ENCODE data around the gene MMP15. TPM values are rescaled to one million over a fixed set of nuclear protein-coding genes. Genes with fewer than 3 reads are reported as not detected.
"Not testable (repeated sequence)": the region's sequence is repeated elsewhere in the genome, so short reads cannot be mapped to it uniquely, and the experiment has no call there.

The MMP15 gene
- total and polyA plus RNA-seq, 7 experiments from 2014 or later = 0.06 to 0.85 (median 0.47) TPM; not detected in 1

GRCh38 chr16:58070585-58070984, 45.0 kb downstream of the MMP15 start:
- intact Hi-C loops (cut with micrococcal nuclease) = no loop called here
- DNase-seq (no peak), ATAC-seq (no peak)
- Mint-ChIP-seq H3K27ac (no peak overlapping the region), H3K4me3 (no peak overlapping the region), H3K9me3 (peaks cover 0 to 4% (median 0%) of the 10 kb centered on the region in 11 donors), H3K4me1 (peaks cover 0 to 2% (median 0%) of the 10 kb centered on the region in 7 donors), H3K27me3 (no peaks in the 10 kb centered on the region), H3K36me3 (no peaks in the 10 kb centered on the region)
- POLR2A ChIA-PET = no interaction called here
- CTCF ChIA-PET = no interaction called here
- no peak overlapping the region for H3K4me3 ChIP-seq (ENCODE audit: low read length)
- no peaks in the 10 kb centered on the region for H3K36me3 ChIP-seq (ENCODE audit: control insufficient read depth in 2 of 3, insufficient read depth in 3 of 3, low read length in 3 of 3)
- no peak overlapping the region for H3K27ac ChIP-seq (ENCODE audit: low read depth, low read length)
- H3K4me1 ChIP-seq (ENCODE audit: control insufficient read depth in 2 of 2, insufficient read depth in 2 of 2, low read length in 2 of 2) = no peaks in the 10 kb centered on the region
- H3K27me3 ChIP-seq (ENCODE audit: control insufficient read depth in 2 of 2, insufficient read depth in 2 of 2, low read length in 2 of 2) = no peaks in the 10 kb centered on the region
- no peaks in the 10 kb centered on the region for H3K9me3 ChIP-seq (ENCODE audit: control insufficient read depth in 2 of 3, low read length in 3 of 3)

- H3K36me3 ChIP-seq (ENCODE audit: control insufficient read depth in 2 of 3, insufficient read depth in 3 of 3, low read length in 3 of 3); H3K4me3 Mint-ChIP-seq; H3K4me3 ChIP-seq (ENCODE audit: low read length); H3K36me3 Mint-ChIP-seq; H3K27ac Mint-ChIP-seq; ATAC-seq; POLR2A ChIA-PET; CTCF ChIA-PET; H3K27ac ChIP-seq (ENCODE audit: low read depth, low read length); DNase-seq; H3K27me3 Mint-ChIP-seq; intact Hi-C loops (cut with micrococcal nuclease); H3K9me3 ChIP-seq (ENCODE audit: control insufficient read depth in 2 of 3, low read length in 3 of 3); H3K4me1 ChIP-seq (ENCODE audit: control insufficient read depth in 2 of 2, insufficient read depth in 2 of 2, low read length in 2 of 2); H3K27me3 ChIP-seq (ENCODE audit: control insufficient read depth in 2 of 2, insufficient read depth in 2 of 2, low read length in 2 of 2); H3K4me1 Mint-ChIP-seq: not testable (repeated sequence)
- peaks cover 0 to 10% (median 6%) of the 10 kb centered on the region in 11 donors for H3K9me3 Mint-ChIP-seq
Measured at GRCh38 chr16:58072134-58072533, 46.6 kb downstream of the MMP15 start.

- H3K4me3 Mint-ChIP-seq; CTCF ChIA-PET; H3K9me3 ChIP-seq (ENCODE audit: control insufficient read depth in 2 of 3, low read length in 3 of 3); H3K4me3 ChIP-seq (ENCODE audit: low read length); H3K36me3 ChIP-seq (ENCODE audit: control insufficient read depth in 2 of 3, insufficient read depth in 3 of 3, low read length in 3 of 3); intact Hi-C loops (cut with micrococcal nuclease); H3K27ac ChIP-seq (ENCODE audit: low read depth, low read length); ATAC-seq; H3K4me1 Mint-ChIP-seq; H3K27me3 Mint-ChIP-seq; H3K4me1 ChIP-seq (ENCODE audit: control insufficient read depth in 2 of 2, insufficient read depth in 2 of 2, low read length in 2 of 2); POLR2A ChIA-PET; H3K36me3 Mint-ChIP-seq; H3K27ac Mint-ChIP-seq; DNase-seq; H3K27me3 ChIP-seq (ENCODE audit: control insufficient read depth in 2 of 2, insufficient read depth in 2 of 2, low read length in 2 of 2): not testable (repeated sequence)
- peaks cover 0 to 12% (median 6%) of the 10 kb centered on the region in 11 donors for H3K9me3 Mint-ChIP-seq
Measured at GRCh38 chr16:58073086-58073485, 47.5 kb downstream of the MMP15 start.

DNA sequence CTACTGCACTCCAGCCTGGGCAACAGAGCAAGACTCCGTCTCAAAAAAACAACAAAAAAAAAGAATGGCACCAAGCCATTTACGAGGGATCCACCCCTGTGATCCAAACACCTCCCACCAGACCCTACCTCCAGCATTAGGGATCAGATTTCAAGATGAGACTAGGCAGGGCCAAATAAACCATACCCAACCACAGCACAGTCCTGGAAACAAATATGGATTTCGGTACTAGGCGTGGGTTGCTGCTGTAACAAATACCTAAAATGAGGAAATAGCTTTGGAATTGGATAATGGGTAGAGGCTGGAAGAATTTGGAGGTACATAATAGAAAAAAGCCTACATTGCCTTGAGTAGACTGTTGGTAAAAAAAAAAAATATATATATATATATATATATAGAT, 49.1 kb downstream of the MMP15 start:
- Histone ChIP-seq H3K27ac (ENCODE audit: low read depth, low read length) (no peak overlapping the region), H3K36me3 (ENCODE audit: control insufficient read depth in 2 of 3, insufficient read depth in 3 of 3, low read length in 3 of 3) (no peaks in the 10 kb centered on the region), H3K4me3 (ENCODE audit: low read length) (no peak overlapping the region), H3K9me3 (ENCODE audit: control insufficient read depth in 2 of 3, low read length in 3 of 3) (no peaks in the 10 kb centered on the region), H3K27me3 (ENCODE audit: control insufficient read depth in 2 of 2, insufficient read depth in 2 of 2, low read length in 2 of 2) (no peaks in the 10 kb centered on the region), H3K4me1 (ENCODE audit: control insufficient read depth in 2 of 2, insufficient read depth in 2 of 2, low read length in 2 of 2) (no peaks in the 10 kb centered on the region)
- intact Hi-C loops (cut with micrococcal nuclease) = no loop called here
- peaks cover 0 to 4% (median 0%) of the 10 kb centered on the region in 5 donors for H3K36me3 Mint-ChIP-seq
- peaks cover 0 to 2% (median 0%) of the 10 kb centered on the region in 7 donors for H3K4me1 Mint-ChIP-seq
- POLR2A ChIA-PET = interaction anchor here (0.6 kb wide), 1 partner anchor 61 kb away, joined by 3 read pairs; no protein-coding TSS in a partner anchor
- peaks cover 0 to 12% (median 6%) of the 10 kb centered on the region in 11 donors for H3K9me3 Mint-ChIP-seq
- H3K27ac Mint-ChIP-seq = no peak overlapping the region
- DNase-seq (no peak), ATAC-seq (no peak)
- H3K27me3 Mint-ChIP-seq = peaks cover 0 to 4% (median 0%) of the 10 kb centered on the region in 5 donors
- CTCF ChIA-PET = no interaction called here
- no peak overlapping the region for H3K4me3 Mint-ChIP-seq

DNA sequence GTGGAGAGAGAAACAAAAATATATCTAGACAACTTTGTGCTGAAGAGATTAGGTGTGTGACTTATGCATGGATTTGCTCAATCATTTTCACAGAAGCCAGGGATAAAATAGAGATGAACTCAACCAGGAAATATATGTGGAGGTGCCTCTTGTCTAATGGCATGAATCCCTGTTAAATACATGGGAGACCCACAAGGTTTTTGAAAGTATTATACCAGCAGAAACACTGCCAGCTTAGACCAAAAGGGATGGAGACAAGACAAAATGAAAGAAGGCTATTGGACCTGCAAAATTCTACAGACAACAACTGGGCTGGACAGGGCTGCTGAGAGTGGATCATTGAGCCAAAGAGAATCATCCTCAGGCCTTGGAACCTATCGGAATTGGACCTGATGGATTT, 51.0 kb downstream of the MMP15 start:
- Mint-ChIP-seq H3K36me3 (peaks cover 0 to 4% (median 0%) of the 10 kb centered on the region in 5 donors), H3K9me3 (peaks cover 0 to 12% (median 6%) of the 10 kb centered on the region in 11 donors), H3K4me3 (no peak overlapping the region), H3K27me3 (peaks cover 0 to 4% (median 0%) of the 10 kb centered on the region in 5 donors), H3K4me1 (no peaks in the 10 kb centered on the region), H3K27ac (no peak overlapping the region)
- POLR2A ChIA-PET = no interaction called here
- DNase-seq (no peak), ATAC-seq (no peak)
- Histone ChIP-seq H3K27me3 (ENCODE audit: control insufficient read depth in 2 of 2, insufficient read depth in 2 of 2, low read length in 2 of 2) (no peaks in the 10 kb centered on the region), H3K9me3 (ENCODE audit: control insufficient read depth in 2 of 3, low read length in 3 of 3) (no peaks in the 10 kb centered on the region), H3K4me3 (ENCODE audit: low read length) (no peak overlapping the region), H3K36me3 (ENCODE audit: control insufficient read depth in 2 of 3, insufficient read depth in 3 of 3, low read length in 3 of 3) (no peaks in the 10 kb centered on the region), H3K4me1 (ENCODE audit: control insufficient read depth in 2 of 2, insufficient read depth in 2 of 2, low read length in 2 of 2) (no peaks in the 10 kb centered on the region), H3K27ac (ENCODE audit: low read depth, low read length) (no peak overlapping the region)
- intact Hi-C loops (cut with micrococcal nuclease) = no loop called here
- CTCF ChIA-PET = no interaction called here

- H3K27ac Mint-ChIP-seq = no peak overlapping the region
- Histone ChIP-seq H3K4me3 (ENCODE audit: low read length) (no peak overlapping the region), H3K27ac (ENCODE audit: low read depth, low read length) (no peak overlapping the region), H3K9me3 (ENCODE audit: control insufficient read depth in 2 of 3, low read length in 3 of 3) (no peaks in the 10 kb centered on the region), H3K36me3 (ENCODE audit: control insufficient read depth in 2 of 3, insufficient read depth in 3 of 3, low read length in 3 of 3) (no peaks in the 10 kb centered on the region), H3K27me3 (ENCODE audit: control insufficient read depth in 2 of 2, insufficient read depth in 2 of 2, low read length in 2 of 2) (no peaks in the 10 kb centered on the region), H3K4me1 (ENCODE audit: control insufficient read depth in 2 of 2, insufficient read depth in 2 of 2, low read length in 2 of 2) (no peaks in the 10 kb centered on the region)
- peaks cover 0 to 4% (median 0%) of the 10 kb centered on the region in 5 donors for H3K27me3 Mint-ChIP-seq
- H3K9me3 Mint-ChIP-seq = peaks cover 0 to 11% (median 6%) of the 10 kb centered on the region in 11 donors
- no peak for ATAC-seq
- ChIA-PET CTCF (no interaction called here), POLR2A (no interaction called here)
- H3K4me1 Mint-ChIP-seq = no peaks in the 10 kb centered on the region
- peaks cover 0 to 4% (median 0%) of the 10 kb centered on the region in 5 donors for H3K36me3 Mint-ChIP-seq
- no peak overlapping the region for H3K4me3 Mint-ChIP-seq
- intact Hi-C loops (cut with micrococcal nuclease) = no loop called here
- no peak for DNase-seq
Measured at GRCh38 chr16:58077796-58078195, 52.2 kb downstream of the MMP15 start.

GRCh38 chr16:58080657-58081056, 55.1 kb downstream of the MMP15 start:
- H3K4me1 Mint-ChIP-seq, POLR2A ChIA-PET: not testable (repeated sequence)

More at GRCh38 chr16:58080657-58081056, 55.1 kb downstream of the MMP15 start:
- H3K36me3 ChIP-seq (ENCODE audit: control insufficient read depth in 2 of 3, insufficient read depth in 3 of 3, low read length in 3 of 3); ATAC-seq; H3K27me3 Mint-ChIP-seq; H3K27ac ChIP-seq (ENCODE audit: low read depth, low read length); H3K4me1 ChIP-seq (ENCODE audit: control insufficient read depth in 2 of 2, insufficient read depth in 2 of 2, low read length in 2 of 2); H3K27ac Mint-ChIP-seq; intact Hi-C loops (cut with micrococcal nuclease); H3K9me3 ChIP-seq (ENCODE audit: control insufficient read depth in 2 of 3, low read length in 3 of 3); DNase-seq; H3K4me3 ChIP-seq (ENCODE audit: low read length); H3K27me3 ChIP-seq (ENCODE audit: control insufficient read depth in 2 of 2, insufficient read depth in 2 of 2, low read length in 2 of 2); CTCF ChIA-PET; H3K4me3 Mint-ChIP-seq; H3K36me3 Mint-ChIP-seq: not testable (repeated sequence)
- peaks cover 0 to 11% (median 6%) of the 10 kb centered on the region in 11 donors for H3K9me3 Mint-ChIP-seq

Measured in naive thymus-derived CD4-positive, alpha-beta T cell (primary cell).